ENCODE data around the gene TOMM40L.

DNA sequence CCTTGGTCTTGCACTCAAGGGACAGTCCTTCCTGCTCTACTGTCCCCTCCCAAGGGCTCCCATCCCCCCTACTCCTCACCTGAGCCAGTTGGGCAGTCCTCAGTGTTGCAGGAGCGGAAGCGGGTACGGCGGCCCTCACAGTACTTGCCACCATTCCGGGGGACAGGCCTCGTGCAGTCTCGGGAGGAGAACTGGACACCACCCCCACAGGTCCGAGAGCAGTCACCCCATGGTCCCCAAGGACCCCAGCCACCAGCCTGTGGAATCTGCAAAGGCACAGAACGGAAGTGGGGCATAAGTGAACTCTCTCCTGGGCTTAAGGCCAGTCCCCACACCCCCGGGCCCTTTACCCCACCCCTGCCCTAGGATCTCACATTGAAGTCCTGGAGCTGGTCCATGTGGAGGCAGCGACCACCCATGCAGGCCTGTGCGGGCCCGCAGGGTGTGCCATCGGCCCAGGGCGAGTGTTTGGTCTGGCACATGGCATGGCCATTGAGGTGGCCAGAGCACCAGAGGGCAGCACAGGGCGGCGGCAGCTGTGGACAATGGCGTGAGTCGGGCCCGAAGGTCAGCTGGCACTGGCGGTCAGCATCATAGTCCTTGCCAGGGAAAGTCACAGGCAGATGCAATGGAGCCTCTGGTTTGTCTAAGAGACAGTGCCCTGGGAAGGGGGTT is 32.2 kb upstream of the TOMM40L start:
- TF ChIP-seq, protein P1, sequence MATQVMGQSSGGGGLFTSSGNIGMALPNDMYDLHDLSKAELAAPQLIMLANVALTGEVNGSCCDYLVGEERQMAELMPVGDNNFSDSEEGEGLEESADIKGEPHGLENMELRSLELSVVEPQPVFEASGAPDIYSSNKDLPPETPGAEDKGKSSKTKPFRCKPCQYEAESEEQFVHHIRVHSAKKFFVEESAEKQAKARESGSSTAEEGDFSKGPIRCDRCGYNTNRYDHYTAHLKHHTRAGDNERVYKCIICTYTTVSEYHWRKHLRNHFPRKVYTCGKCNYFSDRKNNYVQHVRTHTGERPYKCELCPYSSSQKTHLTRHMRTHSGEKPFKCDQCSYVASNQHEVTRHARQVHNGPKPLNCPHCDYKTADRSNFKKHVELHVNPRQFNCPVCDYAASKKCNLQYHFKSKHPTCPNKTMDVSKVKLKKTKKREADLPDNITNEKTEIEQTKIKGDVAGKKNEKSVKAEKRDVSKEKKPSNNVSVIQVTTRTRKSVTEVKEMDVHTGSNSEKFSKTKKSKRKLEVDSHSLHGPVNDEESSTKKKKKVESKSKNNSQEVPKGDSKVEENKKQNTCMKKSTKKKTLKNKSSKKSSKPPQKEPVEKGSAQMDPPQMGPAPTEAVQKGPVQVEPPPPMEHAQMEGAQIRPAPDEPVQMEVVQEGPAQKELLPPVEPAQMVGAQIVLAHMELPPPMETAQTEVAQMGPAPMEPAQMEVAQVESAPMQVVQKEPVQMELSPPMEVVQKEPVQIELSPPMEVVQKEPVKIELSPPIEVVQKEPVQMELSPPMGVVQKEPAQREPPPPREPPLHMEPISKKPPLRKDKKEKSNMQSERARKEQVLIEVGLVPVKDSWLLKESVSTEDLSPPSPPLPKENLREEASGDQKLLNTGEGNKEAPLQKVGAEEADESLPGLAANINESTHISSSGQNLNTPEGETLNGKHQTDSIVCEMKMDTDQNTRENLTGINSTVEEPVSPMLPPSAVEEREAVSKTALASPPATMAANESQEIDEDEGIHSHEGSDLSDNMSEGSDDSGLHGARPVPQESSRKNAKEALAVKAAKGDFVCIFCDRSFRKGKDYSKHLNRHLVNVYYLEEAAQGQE (IDR thresholded peaks at IDR 0.05; ENCODE audit: borderline replicate concordance): no peak
- TF ChIP-seq CTCF (IDR thresholded peaks at IDR 0.05; ENCODE audit: poor library complexity, severe bottlenecking) (no peak), EZH2 (IDR thresholded peaks at IDR 0.05; ENCODE audit: borderline replicate concordance, insufficient read depth, low read length, poor library complexity, severe bottlenecking) (no peak), POLR2AphosphoS5 (IDR thresholded peaks at IDR 0.05) (no peak), EP300 (conservative IDR thresholded peaks at IDR 0.05; ENCODE audit: poor library complexity, severe bottlenecking) (no peak), TAF1 (IDR thresholded peaks at IDR 0.05; ENCODE audit: low read depth) (no peak), RAD21 (conservative IDR thresholded peaks at IDR 0.05) (no peak), SMC3 (conservative IDR thresholded peaks at IDR 0.05; ENCODE audit: poor library complexity) (no peak)
